ENCODE results near the gene PEAK1. TPM values are rescaled to one million over a fixed set of nuclear protein-coding genes. Genes with fewer than 3 reads are reported as not detected.

The PEAK1 gene
- total and polyA plus RNA-seq, 2 donors (not counting 3 experiments of a cell fraction or from before 2014, with no cell fraction given), result 17.9 to 91.9 TPM

DNA sequence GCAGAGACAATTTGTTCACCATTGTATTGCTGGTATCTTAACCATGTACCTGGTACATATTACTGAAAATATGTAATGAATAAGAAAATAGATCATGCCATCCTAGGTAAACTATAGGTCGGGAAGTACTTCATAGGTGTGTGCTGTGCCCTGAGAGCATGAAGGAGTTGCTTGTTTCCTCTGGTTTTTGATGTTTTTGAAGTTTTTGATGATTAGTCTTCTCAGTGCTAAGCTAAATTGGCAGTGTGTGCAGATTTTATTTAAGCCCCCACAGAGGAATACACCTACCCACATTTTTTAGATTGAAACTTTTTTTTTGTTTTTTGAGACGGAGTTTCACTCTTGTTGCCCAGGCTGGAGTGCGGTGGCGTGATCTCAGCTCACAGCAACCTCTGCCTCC is 17.4 kb upstream of the PEAK1 start:
- H4K20me1 ChIP-seq (replicated peaks; ENCODE audit: control insufficient read depth, extremely low read depth, insufficient read depth, low read length), result no peaks in the 10 kb centered on the region
- no peaks in the 10 kb centered on the region for H3K27me3 ChIP-seq (ENCODE audit: control insufficient read depth in 2 of 2, insufficient read depth in 2 of 2, low read length in 2 of 2)
- H3K4me2 ChIP-seq (ENCODE audit: insufficient read depth, low read length), result no peak overlapping the region
- ChIA-PET CTCF (interaction anchor here (1.8 kb wide), 1 partner anchor 11 kb away, joined by 4 read pairs; no protein-coding TSS in a partner anchor), POLR2A (no interaction called here)
- no peaks in the 10 kb centered on the region for H3K9me3 ChIP-seq (replicated peaks; ENCODE audit: control insufficient read depth, insufficient read depth, low read length)
- H3K4me1 ChIP-seq (ENCODE audit: control insufficient read depth, extremely low read depth, insufficient read depth, low read length), result no peaks in the 10 kb centered on the region
- H3K9me1 ChIP-seq (replicated peaks; ENCODE audit: control insufficient read depth, extremely low read depth, insufficient read depth, low read length), result no peaks in the 10 kb centered on the region
- no peaks in the 10 kb centered on the region for H3K36me3 ChIP-seq (ENCODE audit: control insufficient read depth in 2 of 2, extremely low read depth in 1 of 2, insufficient read depth in 2 of 2, low read length in 2 of 2)
- H2AFZ ChIP-seq (ENCODE audit: low read depth, low read length), result no peak overlapping the region
- no TSS peak for BruUV-seq (replicated peaks)
- intact Hi-C loops (cut with micrococcal nuclease), result no loop called here
- FAIRE-seq, result no peak
- no peak overlapping the region for H3K9ac ChIP-seq (replicated peaks; ENCODE audit: extremely low read depth, insufficient read depth, low read length)
- dilution Hi-C loops (cut with MboI; ENCODE audit: extremely low pct_ligation_motif_present, low sequenced_read_pairs), result no loop called here
- TF ChIP-seq POLR2AphosphoS5 (IDR thresholded peaks at IDR 0.05; ENCODE audit: insufficient read depth, low read depth, low read length) (no peak), JUN (IDR thresholded peaks at IDR 0.05; ENCODE audit: borderline replicate concordance, insufficient read depth, insufficient read length, low read depth) (no peak), EZH2 (IDR thresholded peaks at IDR 0.05; ENCODE audit: borderline replicate concordance, low read depth, low read length, severe bottlenecking) (no peak)
- no peak overlapping the region for H3K4me3 ChIP-seq (replicated peaks in 1 of 3; ENCODE audit: insufficient read depth in 1 of 3, low read depth in 1 of 3, low read length in 3 of 3)
- H3K79me2 ChIP-seq (ENCODE audit: control insufficient read depth, insufficient read depth, low read length), result peaks cover 10% of the 10 kb centered on the region
- no peak overlapping the region for H3K27ac ChIP-seq (ENCODE audit: insufficient read depth, low read depth, low read length)
- no peak for DNase-seq (ENCODE audit: low read depth, low spot score)

DNA sequence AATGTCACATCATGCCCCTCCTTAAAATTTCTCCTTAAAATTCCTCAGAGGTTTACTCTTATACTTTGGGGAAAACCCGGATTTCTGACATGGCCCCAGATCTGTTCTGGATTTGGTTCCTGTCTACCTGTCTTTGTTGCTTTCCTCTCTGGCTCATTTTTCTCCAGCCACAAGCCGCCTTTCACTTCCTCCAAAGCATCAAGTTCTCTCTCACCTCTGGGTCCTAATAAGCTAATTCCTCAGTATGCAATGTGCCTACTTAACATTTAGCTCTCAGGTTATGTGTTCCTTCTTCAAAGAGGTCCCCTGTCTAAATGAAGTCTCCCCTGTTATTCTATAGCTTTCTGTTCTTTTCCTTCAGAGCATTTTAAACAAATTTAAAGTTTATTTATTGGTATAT is 16.9 kb upstream of the PEAK1 start:
- dilution Hi-C loops (cut with MboI; ENCODE audit: extremely low pct_ligation_motif_present, low sequenced_read_pairs), result no loop called here
- FAIRE-seq, result no peak
- BruUV-seq (replicated peaks), result no TSS peak

More for the DNA sequence above, 16.9 kb upstream of the PEAK1 start:
- no peaks in the 10 kb centered on the region for H3K36me3 ChIP-seq (ENCODE audit: control insufficient read depth in 2 of 2, extremely low read depth in 1 of 2, insufficient read depth in 2 of 2, low read length in 2 of 2)
- H3K9me1 ChIP-seq (replicated peaks; ENCODE audit: control insufficient read depth, extremely low read depth, insufficient read depth, low read length), result no peaks in the 10 kb centered on the region
- H2AFZ ChIP-seq (ENCODE audit: low read depth, low read length), result no peak overlapping the region
- CTCF ChIA-PET, result interaction anchor here (1.8 kb wide), 1 partner anchor 10 kb away, joined by 4 read pairs; no protein-coding TSS in a partner anchor
- H3K27ac ChIP-seq (ENCODE audit: insufficient read depth, low read depth, low read length), result no peak overlapping the region
- TF ChIP-seq JUN (IDR thresholded peaks at IDR 0.05; ENCODE audit: borderline replicate concordance, insufficient read depth, insufficient read length, low read depth), result no peak
- no peak for TF ChIP-seq POLR2AphosphoS5 (IDR thresholded peaks at IDR 0.05; ENCODE audit: insufficient read depth, low read depth, low read length)
- TF ChIP-seq EZH2 (IDR thresholded peaks at IDR 0.05; ENCODE audit: borderline replicate concordance, low read depth, low read length, severe bottlenecking), result no peak
- no peak for TF ChIP-seq GATA2 (IDR thresholded peaks at IDR 0.05; ENCODE audit: insufficient read depth, insufficient read length, low read depth, low read length)
- TF ChIP-seq MYC (IDR thresholded peaks at IDR 0.05; ENCODE audit: low read depth, low read length), result no peak
- no peaks in the 10 kb centered on the region for H3K4me1 ChIP-seq (ENCODE audit: control insufficient read depth, extremely low read depth, insufficient read depth, low read length)
- POLR2A ChIA-PET, result no interaction called here
- intact Hi-C loops (cut with micrococcal nuclease), result no loop called here
- no peak overlapping the region for H3K9ac ChIP-seq (replicated peaks; ENCODE audit: extremely low read depth, insufficient read depth, low read length)
- H3K4me2 ChIP-seq (ENCODE audit: insufficient read depth, low read length), result no peak overlapping the region
- no peaks in the 10 kb centered on the region for H4K20me1 ChIP-seq (replicated peaks; ENCODE audit: control insufficient read depth, extremely low read depth, insufficient read depth, low read length)
- no peaks in the 10 kb centered on the region for H3K27me3 ChIP-seq (ENCODE audit: control insufficient read depth in 2 of 2, insufficient read depth in 2 of 2, low read length in 2 of 2)
- DNase-seq (ENCODE audit: low read depth, low spot score), result no peak
- H3K4me3 ChIP-seq (replicated peaks in 1 of 3; ENCODE audit: insufficient read depth in 1 of 3, low read depth in 1 of 3, low read length in 3 of 3), result no peak overlapping the region
- no peaks in the 10 kb centered on the region for H3K9me3 ChIP-seq (replicated peaks; ENCODE audit: control insufficient read depth, insufficient read depth, low read length)
- H3K79me2 ChIP-seq (ENCODE audit: control insufficient read depth, insufficient read depth, low read length), result peaks cover 8% of the 10 kb centered on the region
